ENCODE data around the gene GNL2. TPM values are rescaled to one million over a fixed set of nuclear protein-coding genes. Genes with fewer than 3 reads are reported as not detected.

Gene GNL2
- total RNA-seq, 2 donors from 2014 or later, result 15.4 to 22.2 TPM

DNA sequence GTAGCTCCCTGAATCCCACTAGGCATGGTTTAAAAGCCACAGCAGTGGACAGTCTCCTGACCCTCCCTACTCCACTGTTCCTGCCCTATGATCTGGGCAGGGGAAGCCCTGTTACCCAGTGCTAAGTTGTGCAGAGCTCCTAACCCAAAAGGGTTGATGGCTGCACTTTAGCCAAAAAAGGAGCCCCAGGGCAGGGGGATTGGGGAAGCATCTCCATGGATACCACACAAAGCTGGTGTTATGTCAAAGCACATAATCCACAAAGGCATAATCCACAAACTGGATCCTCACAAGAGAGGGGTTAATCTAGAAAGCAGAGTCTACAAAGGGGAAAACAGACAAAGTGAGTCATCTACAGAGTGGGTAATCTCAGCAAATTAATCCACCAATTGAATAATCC is 33.3 kb upstream of the GNL2 start:
- TF ChIP-seq, protein P1, sequence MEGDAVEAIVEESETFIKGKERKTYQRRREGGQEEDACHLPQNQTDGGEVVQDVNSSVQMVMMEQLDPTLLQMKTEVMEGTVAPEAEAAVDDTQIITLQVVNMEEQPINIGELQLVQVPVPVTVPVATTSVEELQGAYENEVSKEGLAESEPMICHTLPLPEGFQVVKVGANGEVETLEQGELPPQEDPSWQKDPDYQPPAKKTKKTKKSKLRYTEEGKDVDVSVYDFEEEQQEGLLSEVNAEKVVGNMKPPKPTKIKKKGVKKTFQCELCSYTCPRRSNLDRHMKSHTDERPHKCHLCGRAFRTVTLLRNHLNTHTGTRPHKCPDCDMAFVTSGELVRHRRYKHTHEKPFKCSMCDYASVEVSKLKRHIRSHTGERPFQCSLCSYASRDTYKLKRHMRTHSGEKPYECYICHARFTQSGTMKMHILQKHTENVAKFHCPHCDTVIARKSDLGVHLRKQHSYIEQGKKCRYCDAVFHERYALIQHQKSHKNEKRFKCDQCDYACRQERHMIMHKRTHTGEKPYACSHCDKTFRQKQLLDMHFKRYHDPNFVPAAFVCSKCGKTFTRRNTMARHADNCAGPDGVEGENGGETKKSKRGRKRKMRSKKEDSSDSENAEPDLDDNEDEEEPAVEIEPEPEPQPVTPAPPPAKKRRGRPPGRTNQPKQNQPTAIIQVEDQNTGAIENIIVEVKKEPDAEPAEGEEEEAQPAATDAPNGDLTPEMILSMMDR (IDR thresholded peaks at IDR 0.05), result no peak
- DNase-seq (ENCODE audit: low spot score), result no peak
- Histone ChIP-seq H3K4me3 (no peak overlapping the region), H3K27me3 (peaks cover 5 to 16% of the 10 kb centered on the region in 2 donors), H3K27ac (no peak overlapping the region), H3K9me3 (no peaks in the 10 kb centered on the region), H3K4me1 (peaks cover 0 to 5% of the 10 kb centered on the region in 2 donors), H3K36me3 (no peaks in the 10 kb centered on the region)

- H3K27me3 ChIP-seq, result peaks cover 5 to 7% of the 10 kb centered on the region in 2 donors
- H3K27ac ChIP-seq, result no peak overlapping the region
- no peaks in the 10 kb centered on the region for H3K4me1 ChIP-seq
- no peak for DNase-seq (ENCODE audit: low spot score)
- no peaks in the 10 kb centered on the region for H3K9me3 ChIP-seq
- no peaks in the 10 kb centered on the region for H3K36me3 ChIP-seq
- TF ChIP-seq, protein P1 (IDR thresholded peaks at IDR 0.05), result no peak
- H3K4me3 ChIP-seq, result no peak overlapping the region
Observed at GRCh38 chr1:37628026-37628556, 32.4 kb upstream of the GNL2 start.

- no peaks in the 10 kb centered on the region for H3K27me3 ChIP-seq
- H3K4me3 ChIP-seq, result no peak overlapping the region
- H3K36me3 ChIP-seq, result no peaks in the 10 kb centered on the region
- no peaks in the 10 kb centered on the region for H3K4me1 ChIP-seq
- no peaks in the 10 kb centered on the region for H3K9me3 ChIP-seq
- H3K27ac ChIP-seq, result no peak overlapping the region
- TF ChIP-seq, protein P1 (IDR thresholded peaks at IDR 0.05), result no peak
- DNase-seq (ENCODE audit: low spot score), result no peak
Observed at GRCh38 chr1:37622131-37622530, 26.4 kb upstream of the GNL2 start.

DNA sequence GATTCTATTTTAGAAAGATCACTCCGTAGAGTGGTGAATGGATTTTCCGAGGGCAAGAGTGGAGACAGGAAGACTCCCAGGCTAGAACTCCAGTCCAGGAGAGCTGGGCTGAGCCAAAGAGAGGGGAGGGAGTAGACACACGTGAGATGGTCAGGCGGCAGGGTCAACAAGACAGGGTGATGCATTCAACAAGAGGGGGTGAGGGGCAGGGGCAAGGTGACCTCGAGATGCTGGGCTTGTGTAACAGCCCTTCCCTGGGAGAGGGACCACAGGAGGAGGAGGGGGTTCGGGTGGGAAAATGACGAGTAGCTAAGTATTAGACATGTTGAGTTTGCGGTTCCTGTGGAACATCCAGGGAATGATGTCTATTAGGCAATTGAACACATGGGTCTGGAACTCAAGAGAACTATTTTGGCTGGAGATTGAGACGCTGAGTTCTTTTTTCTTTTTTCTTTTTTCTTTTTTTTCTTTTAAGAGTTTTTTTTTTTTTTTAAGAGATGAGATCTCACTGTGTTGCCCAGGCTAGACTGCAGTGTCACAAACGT is 25.7 kb upstream of the GNL2 start:
- TF ChIP-seq, protein P1 (IDR thresholded peaks at IDR 0.05), result no peak
- Histone ChIP-seq H3K27me3 (no peaks in the 10 kb centered on the region), H3K36me3 (no peaks in the 10 kb centered on the region), H3K4me3 (no peak overlapping the region), H3K9me3 (no peaks in the 10 kb centered on the region), H3K27ac (no peak overlapping the region), H3K4me1 (no peaks in the 10 kb centered on the region)
- no peak for DNase-seq (ENCODE audit: low spot score)

DNA sequence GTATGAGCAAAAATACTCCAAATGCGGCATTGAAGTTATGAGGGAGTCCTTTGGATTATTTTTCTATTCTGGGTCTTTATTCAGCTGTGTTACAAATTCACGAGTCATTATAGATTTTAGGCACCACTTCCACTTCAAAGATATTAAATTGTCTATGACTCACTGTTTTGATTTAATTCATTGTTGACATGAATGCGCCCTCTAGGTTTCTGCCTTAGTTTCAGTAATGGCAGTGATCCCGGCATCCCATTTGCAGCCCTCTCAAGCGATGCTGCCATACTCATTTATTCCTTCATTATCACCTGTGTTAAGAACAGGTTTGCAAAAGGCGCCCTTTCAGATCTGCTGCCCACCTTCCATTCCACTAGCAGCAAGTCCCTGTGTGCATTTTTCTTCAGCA is 25.0 kb upstream of the GNL2 start:
- Histone ChIP-seq H3K36me3 (no peaks in the 10 kb centered on the region), H3K4me1 (no peaks in the 10 kb centered on the region), H3K27ac (no peak overlapping the region), H3K4me3 (no peak overlapping the region), H3K27me3 (no peaks in the 10 kb centered on the region), H3K9me3 (no peaks in the 10 kb centered on the region)
- TF ChIP-seq, protein P1 (IDR thresholded peaks at IDR 0.05), result no peak
- no peak for DNase-seq (ENCODE audit: low spot score)

DNA sequence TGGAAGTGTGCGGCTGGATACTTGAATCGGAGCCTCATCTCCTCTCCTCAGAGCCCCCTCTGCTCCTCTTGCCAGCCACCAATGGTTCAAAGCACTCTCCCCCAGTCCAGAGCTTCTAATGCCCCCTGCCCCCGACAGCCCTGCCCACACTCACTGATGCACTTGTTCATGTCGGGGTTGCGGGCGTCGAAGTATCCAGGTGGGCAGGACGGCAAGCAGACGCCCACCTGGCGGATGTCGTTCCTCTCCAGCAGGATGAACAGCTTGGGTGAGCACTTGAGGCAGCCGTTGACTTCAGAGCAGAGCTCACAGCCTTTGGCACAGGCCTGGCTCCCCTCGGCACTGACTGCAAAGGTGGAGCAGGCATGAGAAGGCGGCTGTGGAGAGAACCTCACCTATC is 20.6 kb upstream of the GNL2 start:
- H3K4me3 ChIP-seq, result no peak overlapping the region
- H3K27me3 ChIP-seq, result no peaks in the 10 kb centered on the region
- H3K4me1 ChIP-seq, result no peaks in the 10 kb centered on the region
- no peaks in the 10 kb centered on the region for H3K9me3 ChIP-seq
- H3K27ac ChIP-seq, result no peak overlapping the region
- no peaks in the 10 kb centered on the region for H3K36me3 ChIP-seq
- TF ChIP-seq, protein P1 (IDR thresholded peaks at IDR 0.05), result no peak
- DNase-seq (ENCODE audit: low spot score), result no peak

Data from right atrium auricular region (tissue), 2 donors.